HG03571 (cell line): ENCODE data around the gene VPS13C.
"Not testable (repeated sequence)": the region's sequence is repeated elsewhere in the genome, so short reads cannot be mapped to it uniquely, and the experiment has no call there.

Experiments used
- ATAC-seq: cut with Tn5 transposase; IDR thresholded peaks from one replicate; pipeline ENCODE4 v1.9.1; 2021; ENCODE audit not compliant: unreplicated experiment

The VPS13C gene

DNA sequence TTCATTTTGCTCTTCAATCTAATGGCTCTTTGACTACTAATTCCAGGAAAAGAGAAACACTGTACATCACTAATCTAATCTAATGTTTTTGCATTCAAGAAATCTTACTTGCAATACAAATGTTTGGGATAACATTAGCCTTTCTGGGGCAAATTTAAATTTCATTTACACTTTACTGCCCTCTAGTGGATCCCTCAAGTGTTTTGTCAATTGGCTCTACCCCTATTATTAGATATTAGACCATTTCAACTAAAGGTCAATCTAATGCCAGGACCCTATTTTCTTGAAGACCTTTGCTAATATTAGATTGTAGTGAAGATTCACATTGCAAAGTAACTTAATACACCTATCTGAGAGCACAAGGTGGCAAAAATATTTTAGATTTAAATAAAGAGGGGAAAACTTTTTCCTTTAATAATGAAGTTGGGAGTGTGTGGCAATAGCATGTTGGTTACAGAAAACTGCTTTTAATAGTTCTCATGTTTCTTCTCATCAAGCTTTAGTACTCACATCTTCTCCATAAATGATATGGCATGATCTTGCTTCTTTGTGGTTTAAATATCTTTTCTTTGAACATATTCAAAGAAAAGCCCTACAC is 11.6 kb upstream of the VPS13C start:
- ATAC-seq = no peak

DNA sequence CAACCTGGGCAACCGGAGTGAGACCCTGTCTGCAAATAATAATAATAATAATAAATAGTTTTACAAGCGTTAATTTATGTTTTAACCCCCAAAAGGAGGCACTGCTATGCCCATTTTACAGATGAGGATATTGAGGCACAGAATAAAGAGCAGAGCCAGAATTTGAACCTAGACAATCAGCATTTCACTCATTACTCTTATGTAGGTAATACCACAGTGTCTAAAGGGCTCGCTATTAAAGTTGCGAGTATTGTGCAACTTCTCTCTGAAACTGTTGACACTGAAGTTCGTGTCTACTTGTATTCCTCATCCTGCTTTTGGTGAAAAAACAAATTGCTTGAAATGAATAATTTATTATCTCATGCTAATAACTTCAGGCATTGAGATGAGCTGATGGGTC is 9.3 kb upstream of the VPS13C start:
- no peak for ATAC-seq

DNA sequence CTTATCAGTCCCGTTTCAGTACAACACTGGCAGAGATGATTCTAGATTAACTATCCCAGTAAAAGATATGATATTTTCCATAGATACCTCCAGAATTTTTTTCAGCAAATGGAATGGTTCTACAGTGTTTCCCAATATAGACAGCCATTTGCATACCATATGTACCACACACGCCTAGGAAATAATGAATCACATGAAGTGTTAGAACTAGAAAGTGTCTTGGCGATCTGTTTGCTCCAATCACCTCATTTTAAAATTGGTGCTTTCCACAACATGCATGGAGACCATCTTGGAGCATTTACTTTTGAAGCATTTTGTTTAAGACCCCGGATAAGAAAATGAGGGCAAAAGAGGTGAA is 8.5 kb upstream of the VPS13C start:
- ATAC-seq = no peak

DNA sequence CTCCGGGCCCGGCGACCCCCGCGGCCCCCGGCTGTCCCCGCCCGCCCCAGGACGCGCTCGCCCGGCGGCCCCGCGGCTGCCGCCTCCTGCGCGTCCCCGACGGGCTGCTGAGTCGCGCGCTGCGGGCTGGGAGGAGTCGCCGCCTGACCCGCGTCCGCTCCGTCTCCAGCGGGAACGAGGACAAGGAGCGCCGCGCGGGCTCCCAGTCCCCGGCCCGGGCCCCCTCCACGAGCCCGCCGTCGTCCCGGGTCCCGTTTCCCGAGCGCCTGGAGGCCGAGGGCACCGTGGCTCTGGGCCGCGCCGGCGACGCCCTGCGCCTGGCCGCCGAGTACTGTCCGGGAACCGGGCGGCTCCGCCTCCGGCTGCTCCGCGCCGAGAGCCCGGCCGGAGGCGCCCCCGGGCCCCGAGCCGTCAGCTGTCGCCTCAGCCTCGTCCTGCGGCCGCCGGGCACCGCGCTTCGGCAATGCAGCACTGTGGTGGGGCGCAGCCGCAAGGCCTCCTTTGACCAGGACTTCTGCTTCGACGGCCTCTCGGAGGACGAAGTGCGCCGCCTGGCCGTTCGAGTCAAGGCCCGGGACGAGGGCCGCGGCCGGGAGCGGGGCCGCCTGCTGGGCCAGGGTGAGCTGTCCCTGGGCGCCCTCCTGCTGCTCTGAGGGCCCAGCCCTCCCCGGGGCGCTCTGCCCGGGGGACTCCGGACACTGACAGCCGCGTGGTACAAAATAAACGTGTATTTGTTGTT is 8.0 kb upstream of the VPS13C start:
- ATAC-seq = no peak

DNA sequence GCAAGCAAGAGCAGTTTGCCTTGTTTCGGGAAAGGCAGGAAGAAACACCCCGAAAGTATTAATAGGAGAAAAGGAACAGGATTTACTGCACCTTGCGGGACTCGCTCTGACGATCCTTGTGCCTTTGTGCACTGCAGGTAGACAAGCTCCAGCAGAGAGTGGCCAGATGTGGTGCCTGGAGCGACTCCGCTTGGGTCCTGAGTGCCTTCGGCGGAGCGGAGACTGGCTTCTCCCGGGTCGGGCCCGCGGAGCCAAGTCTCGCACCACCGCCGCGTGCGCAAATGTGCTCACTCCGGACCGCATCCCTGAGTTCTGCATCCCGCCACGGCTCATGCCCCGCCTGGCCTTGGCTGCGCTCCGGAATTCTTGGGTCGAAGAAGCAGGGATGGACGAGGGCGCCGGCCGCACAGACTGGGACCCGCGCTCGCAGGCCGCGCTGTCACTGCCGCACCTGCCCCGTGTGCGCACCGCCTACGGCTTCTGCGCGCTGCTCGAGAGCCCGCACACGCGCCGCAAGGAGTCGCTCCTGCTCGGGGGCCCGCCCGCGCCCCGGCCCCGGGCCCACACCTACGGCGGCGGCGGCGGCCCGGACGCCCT is 7.3 kb upstream of the VPS13C start:
- no peak for ATAC-seq

DNA sequence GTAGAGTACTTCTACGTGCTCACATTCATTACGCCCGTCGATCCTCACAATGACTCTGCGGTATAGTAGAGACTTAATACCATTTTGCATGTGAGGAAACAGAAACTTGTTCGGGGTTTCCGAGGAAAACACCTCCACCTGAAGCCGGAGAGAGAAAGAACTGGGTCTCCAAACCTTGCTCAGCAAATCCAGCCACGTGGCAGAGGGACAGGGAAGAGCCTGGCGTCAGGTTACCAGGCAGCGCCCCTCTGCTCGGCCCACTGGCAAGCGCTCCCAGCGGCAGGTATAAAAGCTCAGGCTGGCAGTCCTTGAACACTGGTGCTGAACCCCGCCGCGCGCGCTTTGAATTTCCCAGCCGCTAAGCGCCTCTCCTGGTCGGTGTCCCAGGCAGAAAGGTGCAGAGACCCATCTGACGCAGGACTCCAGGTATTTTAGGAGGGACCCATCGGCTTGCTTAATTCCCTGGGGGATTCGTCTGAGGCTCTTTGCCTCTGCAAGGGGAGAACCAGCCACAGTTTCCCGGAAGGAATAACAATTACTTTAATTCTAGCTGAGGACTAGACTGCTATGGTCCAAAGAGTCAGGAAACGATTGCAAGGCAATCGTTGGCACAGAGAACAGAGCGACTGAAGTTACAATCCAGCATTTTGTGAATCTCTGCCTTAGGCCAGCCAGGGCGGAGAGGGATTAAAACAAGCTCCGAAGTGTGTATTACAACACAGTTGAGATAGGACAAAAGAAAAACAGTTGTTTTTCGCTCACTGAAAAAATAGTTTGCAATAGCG is 6.6 kb upstream of the VPS13C start, which contains the start of gene C2CD4A:
Gene C2CD4A, plus strand, starts transcription at position 315 of the 785 bp plus-strand sequence. CDS start 637 bp downstream, outside the sequence.
- no peak for ATAC-seq

DNA sequence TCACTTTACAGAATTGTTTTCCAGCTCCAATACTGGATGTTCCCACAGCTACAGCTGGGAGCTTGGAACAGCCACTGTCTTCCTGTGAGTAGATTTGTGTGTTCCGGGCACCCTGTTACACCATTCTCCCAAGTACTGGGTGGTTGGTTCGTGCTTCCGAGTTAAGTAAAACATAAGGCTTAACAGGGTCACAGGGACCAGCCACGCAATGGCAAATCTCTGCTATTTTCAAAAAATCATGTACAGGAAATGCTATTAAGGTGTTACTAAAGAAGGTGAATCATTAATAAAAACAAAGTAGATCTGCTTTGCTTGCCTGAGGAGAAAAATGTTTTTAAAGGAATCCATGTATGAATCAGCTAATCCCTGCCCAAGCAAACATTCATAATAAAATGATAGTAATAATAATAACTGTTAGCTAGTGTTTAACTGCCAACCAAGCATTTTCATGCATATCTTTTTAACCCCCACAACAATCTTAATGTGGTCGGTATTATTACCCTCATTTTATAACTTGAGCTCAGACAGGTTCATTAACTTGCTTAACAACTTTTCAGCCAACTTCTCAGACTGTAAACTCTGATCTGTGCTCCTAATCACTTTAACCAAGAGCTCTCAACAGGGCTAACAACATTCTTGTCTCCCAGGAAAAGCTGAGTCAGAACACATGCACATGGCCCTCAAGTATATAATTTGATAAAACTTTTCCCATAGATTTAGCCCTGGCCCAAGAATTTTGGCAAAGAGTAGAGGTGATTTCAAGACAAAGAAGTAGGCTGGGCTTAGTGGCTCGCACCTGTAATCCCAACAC is 3.8 kb upstream of the VPS13C start:
- ATAC-seq = no peak

DNA sequence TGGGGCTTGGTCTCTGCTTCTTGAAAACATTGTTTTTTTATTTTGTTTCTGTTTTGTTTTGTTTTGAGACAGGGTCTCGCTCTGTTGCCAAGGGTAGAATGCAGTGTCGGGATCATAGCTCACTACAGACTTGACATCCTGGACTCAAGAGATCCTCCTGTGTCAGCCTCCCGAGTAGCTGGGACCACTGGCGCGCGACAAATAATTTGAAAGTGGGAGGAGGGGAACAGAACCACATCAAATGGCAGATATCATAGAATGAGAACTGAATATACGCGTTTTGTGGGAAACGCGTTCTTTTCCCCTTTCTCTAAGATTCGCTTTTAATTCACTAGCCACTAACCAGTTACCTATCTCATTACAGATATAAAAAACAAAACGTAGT is 641 bp upstream of the VPS13C start:
- ATAC-seq = no peak

DNA sequence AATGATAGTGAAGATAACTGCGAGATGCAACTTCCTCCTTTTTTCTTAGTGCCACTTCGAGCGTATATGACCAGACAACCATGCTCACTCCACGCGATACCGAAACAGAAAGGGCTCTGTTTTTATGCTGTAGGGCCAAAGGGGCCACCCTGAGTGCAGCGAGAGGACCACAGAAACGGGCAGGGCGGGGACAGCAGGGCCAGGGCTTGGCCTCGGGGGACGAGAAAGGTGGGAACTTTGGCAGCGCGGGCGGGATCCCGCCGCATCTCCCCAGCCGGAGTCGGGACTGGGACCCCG is 483 bp downstream of the VPS13C start:
- peak; percentile 70 for ATAC-seq

DNA sequence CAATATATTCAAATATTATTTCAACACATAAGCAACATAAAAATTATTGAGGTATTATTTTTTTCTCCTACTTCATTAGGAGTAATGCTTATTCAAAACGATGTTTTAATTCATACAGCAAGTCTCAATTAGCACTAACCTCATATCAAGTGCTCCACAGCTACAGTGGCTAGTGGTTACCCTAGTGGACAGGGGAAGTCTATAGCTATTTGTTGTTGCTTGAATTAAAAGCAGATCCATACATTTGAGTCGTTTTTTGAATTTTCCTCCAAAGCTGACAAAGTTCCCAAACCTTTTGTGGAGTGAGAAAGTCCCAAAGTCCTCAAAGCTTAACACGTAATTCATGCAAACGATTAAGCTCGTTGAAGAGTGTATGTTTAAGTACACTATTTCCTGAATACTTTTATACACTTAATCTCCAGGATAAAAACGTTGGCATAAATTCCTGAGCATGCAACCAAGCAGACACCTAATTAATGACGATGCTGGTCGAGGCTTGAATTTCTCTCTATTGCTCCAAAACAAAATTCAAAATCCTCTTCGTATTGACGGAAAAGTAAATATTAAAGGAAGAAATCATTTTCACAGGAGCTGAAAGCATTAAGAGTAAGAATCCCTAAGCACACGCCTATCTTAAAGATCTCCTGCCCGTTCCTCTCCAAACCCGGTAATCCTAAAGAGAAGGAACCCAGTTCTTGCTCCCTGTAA is 985 bp downstream of the VPS13C start:
- no peak for ATAC-seq

DNA sequence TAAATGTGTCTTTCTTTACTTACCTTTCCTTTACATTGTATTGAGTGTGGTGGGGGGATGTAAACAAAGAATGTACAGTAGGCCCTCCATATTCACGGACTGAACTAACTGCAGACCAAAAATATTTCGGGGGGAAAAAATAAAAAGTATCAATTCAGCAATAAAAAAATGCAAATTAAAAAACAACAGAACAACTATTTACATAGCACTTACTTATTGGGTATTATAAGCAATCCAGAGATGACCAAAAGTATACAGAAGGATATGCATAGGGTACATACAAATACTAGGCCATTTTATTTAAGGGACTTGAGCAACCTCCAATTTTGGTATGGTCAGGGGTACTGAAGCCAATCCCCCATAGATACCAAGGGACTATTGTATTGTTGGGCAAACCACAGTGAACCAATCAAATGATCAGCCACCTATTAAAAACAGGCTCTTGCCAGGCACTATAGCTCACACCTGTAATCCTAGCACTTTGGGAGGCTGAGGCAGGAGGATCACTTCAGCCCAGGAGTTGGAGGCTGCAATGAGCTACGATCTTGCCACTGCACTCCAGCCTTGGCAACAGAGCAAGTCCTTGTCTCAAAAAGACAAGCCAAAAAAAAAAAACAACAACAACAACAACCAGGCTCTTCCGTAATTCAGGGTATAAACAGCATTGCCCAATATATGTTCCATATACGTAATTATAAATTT is 1.8 kb downstream of the VPS13C start:
- ATAC-seq = no peak

DNA sequence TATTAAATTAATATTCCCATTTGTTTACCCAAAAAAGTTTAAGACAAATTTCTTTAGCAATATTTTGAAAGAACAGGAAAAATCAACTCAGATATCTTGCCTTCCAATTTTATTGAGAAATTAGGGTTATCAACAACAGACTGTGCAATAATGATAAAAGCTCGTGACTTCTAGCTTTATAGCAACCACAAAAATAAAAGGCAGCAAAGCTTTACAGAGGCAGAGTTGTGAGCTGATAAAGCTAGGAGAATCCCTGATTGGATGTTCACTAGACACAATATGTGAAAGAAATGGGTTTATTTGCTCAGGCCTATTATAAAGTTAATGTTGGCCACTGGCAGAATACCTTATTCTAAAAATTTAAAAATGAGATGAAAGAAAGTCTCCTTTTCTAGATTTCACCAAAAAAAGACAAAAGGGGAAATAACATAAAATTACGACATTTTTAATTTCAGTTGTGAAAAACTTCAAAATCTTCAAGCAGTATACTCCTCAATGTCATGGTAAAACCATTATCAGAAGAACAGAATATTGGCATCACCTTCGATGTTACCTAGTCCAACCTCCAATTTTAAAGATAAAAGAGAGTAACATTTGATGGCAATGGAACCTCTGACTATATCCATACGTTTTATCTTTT is 2.8 kb downstream of the VPS13C start:
- ATAC-seq = no peak

DNA sequence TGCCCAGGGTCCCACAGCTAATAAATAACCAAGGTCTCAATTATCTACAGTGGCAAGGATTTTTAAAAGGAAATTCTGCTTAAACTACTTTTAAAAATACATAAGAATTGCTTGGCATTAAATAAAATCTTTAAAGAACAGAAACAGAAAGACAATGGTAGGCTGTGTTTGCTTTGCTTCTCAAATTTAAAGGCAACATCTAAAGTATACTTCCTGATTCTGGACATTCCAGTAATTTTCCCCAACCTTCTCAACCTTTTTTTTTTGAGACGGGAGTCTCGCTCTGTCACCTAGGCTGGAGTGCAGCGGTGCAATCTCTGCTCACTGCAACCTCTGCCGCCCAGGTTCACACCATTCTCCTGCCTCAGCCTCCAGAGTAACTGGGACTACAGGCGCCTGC is 5.3 kb downstream of the VPS13C start:
- no peak for ATAC-seq

DNA sequence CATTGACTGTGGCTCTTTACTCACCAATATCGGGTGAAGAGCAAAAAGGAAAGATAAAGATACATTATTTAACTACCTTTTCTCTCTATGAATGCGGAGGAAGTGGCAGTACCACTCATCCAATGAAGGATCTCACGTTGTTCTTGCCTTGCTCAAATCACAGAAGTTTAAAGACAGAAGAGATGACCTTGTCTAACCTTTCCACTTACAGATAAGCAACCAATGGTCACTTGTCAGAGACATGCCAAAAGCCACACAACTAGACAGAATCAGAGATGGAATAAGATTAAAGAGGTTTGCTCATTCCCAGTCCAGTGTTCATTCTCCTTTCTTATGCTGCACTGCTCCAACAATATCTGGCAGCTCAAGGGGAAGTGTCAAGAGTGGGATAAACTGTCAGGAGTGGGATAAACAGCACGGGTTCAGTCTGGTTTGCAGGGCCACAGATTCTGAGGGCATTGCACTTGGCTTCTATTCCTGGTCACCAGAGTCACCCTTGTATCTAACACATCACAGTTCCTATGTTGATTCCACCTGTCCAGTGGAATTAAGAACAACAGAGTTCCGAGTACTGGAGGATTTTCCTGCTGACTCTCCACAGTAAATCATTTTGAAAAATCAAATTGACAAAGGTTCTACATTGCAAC is 6.7 kb downstream of the VPS13C start:
- ATAC-seq = no peak

DNA sequence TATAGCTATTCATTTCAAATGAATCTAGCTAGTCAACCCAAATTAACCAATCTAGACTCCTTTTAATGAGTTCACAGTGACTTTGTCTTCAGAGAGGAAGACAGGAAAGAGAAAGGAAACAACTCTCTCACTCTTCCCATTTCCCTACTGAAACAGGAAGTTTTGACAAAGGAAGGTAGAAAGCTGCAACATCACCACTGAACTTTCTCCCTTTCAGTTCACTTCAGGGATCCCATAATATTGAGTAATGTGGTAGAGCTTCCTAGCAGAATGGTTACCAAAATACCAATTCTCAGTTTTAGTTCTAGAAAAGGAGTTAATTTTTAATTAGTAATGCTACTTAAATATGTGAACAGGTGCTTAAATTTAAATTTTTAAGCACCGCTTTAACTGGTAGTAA is 7.5 kb downstream of the VPS13C start:
- no peak for ATAC-seq

DNA sequence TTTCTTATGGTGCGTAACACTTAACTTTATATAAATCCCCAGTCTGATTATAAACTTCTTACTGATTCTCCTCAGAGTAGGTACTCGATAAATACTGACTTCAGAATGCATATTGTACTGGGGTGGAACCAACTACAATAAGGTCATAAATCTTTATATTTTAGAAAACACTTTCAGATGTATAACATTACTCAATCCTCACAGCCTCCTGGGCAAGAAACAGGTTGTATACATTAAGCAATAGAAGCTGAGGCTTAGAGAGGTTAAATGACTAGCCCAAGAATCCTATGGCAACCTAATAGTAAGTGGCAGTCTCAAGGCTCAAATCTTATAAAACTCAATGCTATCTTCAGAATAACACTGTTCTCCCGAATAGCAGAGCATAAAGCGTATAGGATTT is 9.1 kb downstream of the VPS13C start:
- ATAC-seq = no peak

DNA sequence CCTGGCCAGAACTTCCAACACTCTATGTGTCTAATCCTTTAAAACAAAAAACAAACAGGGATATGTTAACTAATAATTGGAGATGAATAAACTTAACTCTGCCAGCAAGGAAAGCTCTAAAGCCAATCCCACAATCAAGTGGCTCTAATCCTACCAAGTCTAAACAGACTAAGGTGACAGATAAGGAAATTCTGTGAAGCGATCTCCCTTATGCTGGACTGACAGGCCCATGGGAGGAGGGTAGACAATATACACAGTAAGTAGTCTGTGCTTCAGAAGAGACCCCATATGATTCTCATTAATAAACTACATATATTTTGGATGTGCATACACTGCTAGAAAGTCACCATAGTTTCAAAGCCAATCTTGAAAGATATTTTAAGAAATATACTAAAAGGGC is 10.1 kb downstream of the VPS13C start:
- no peak for ATAC-seq

DNA sequence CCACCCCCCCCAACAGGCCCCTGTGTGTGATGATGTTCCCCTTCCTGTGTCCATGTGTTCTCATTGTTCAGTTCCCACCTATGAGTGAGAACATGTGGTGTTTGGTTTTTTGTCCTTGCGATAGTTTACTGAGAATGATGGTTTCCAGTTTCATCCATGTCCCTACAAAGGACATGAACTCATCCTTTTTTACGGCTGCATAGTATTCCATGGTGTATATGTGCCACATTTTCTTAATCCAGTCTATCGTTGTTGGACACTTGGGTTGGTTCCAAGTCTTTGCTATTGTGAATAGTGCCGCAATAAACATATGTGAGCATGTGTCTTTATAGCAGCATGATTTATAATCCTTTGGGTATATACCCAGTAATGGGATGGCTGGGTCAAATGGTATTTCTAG is 12.0 kb downstream of the VPS13C start:
- not testable (repeated sequence) for ATAC-seq

DNA sequence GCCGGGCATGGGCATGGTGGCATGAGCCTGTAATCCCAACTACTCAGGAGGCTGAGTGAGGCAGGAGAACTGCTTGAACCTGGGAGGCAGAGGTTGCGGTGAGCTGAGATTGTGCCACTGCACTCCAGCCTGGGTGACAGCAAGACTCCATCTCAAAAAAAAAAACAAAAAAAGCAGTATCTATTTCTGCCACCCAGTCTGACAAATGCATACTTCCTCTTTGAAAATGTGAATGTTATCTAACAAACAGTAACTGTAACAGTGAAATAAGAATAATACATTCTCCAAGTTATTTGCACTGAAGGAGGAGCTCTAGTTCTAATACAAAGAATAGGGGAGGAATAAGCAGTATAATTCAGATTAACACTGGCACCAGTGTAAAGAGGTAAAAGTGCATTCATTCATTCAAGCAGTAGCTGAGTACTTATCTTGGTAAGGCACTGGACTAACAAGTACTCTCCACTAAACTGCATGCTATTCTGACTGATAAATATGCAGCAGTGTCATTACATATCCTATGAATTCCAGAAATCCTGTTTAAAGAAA is 12.9 kb downstream of the VPS13C start:
- ATAC-seq = no peak
